Left kidney (tissue), 8 donors: ENCODE data around the gene ZBTB9. TPM values are rescaled to one million over a fixed set of nuclear protein-coding genes. Genes with fewer than 3 reads are reported as not detected.
A peak's percentile ranks its signal among the peaks of the same experiment; 100 is the strongest.

ENCODE experiments used
- DNase-seq: peaks from one replicate; pipeline ENCODE4 v3.0.0-alpha.2; 2013
- long read RNA-seq, 8 donors: transcript quantifications; one replicate each; lab custom pipeline, GENCODE V29; 2026
- polyA plus RNA-seq: library from polyadenylated mRNA; unstranded; fragments of 120-200 nt; gene quantifications from one replicate; pipeline ENCODE4 v1.2.1, GENCODE V29; 2013; ENCODE audit not compliant: insufficient read length

The ZBTB9 gene, protein sequence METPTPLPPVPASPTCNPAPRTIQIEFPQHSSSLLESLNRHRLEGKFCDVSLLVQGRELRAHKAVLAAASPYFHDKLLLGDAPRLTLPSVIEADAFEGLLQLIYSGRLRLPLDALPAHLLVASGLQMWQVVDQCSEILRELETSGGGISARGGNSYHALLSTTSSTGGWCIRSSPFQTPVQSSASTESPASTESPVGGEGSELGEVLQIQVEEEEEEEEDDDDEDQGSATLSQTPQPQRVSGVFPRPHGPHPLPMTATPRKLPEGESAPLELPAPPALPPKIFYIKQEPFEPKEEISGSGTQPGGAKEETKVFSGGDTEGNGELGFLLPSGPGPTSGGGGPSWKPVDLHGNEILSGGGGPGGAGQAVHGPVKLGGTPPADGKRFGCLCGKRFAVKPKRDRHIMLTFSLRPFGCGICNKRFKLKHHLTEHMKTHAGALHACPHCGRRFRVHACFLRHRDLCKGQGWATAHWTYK
- 16.4 TPM for polyA plus RNA-seq
- long read RNA-seq, donor 1, transcript ZBTB9-201 (2 exons, 2,716 nt): major isoform, 10 of 11 reads
- long read RNA-seq, donor 1, partial matches to known transcripts: 0 of 11 reads
- long read RNA-seq, donor 1, other reads (novel, unspliced or antisense): 0 of 11 reads
- long read RNA-seq, donor 2, transcript ZBTB9-201 (2 exons, 2,716 nt): major isoform, 8 of 8 reads
- long read RNA-seq, donor 2, partial matches to known transcripts: 0 of 8 reads
- long read RNA-seq, donor 2, other reads (novel, unspliced or antisense): 0 of 8 reads
- long read RNA-seq, donor 3, partial matches to known transcripts: 0 of 2 reads
- long read RNA-seq, donor 3, other reads (novel, unspliced or antisense): 0 of 2 reads
- long read RNA-seq, donor 4: 0 reads
- long read RNA-seq, donor 5, transcript ZBTB9-201 (2 exons, 2,716 nt): major isoform, 5 of 6 reads
- long read RNA-seq, donor 5, partial matches to known transcripts: 0 of 6 reads
- long read RNA-seq, donor 5, other reads (novel, unspliced or antisense): 0 of 6 reads
- long read RNA-seq, donor 6, transcript ZBTB9-201 (2 exons, 2,716 nt): major isoform, 9 of 9 reads
- long read RNA-seq, donor 6, partial matches to known transcripts: 0 of 9 reads
- long read RNA-seq, donor 6, other reads (novel, unspliced or antisense): 0 of 9 reads
- long read RNA-seq, donor 7, transcript ZBTB9-201 (2 exons, 2,716 nt): major isoform, 6 of 6 reads
- long read RNA-seq, donor 7, partial matches to known transcripts: 0 of 6 reads
- long read RNA-seq, donor 7, other reads (novel, unspliced or antisense): 0 of 6 reads
- long read RNA-seq, donor 8, partial matches to known transcripts: 0 of 2 reads
- long read RNA-seq, donor 8, other reads (novel, unspliced or antisense): 0 of 2 reads

DNA sequence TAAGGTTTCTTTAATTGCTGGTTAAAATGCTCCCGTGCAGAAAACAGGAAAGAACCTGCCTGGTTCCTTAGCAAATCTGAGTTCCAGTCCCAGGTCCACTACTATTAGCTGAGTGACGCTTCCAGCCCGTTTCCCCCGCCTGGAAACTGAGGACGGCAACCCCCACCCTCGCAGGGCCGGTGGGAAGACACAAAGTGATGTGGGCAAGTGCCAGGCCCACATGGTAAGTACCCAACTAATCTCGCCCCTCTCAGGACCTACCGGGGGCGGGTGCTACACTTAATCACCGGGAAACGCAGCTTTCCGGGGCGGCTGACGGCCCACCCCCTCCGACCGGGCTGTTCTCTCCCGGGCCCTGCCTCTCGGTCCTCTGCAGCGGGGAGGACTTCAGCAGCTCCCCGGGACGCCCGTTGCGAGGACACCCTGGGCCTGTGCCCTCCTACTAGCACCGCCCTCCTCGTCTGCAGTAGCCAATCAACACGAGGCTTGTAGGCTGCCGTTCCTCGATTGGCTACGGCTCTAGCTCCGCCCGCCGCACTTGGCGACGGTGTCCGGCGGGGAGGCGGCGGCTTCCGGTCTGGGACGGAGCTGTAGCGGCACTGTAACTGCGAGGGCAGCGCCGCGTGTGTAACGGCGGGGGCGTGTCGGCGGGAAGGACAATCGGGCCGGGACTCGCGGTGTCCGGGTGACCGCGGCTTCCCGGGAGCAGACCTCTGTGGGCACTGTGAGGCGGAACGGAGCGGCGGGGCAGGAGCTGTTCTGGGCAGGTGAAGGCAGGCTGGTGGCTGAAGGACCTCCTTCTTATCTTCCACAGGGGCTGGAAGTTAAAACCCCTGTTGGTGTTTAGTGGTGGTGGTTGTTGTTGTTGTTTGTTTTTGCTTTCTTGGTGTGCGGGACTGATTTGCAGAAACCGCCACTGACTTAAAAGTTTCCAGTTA is at the start of gene ZBTB9:
ZBTB9 (plus strand) TSS at position 568 of the 938 bp plus-strand sequence. CDS start 525 bp downstream, outside the sequence.
- peak; percentile 94 for DNase-seq

DNA sequence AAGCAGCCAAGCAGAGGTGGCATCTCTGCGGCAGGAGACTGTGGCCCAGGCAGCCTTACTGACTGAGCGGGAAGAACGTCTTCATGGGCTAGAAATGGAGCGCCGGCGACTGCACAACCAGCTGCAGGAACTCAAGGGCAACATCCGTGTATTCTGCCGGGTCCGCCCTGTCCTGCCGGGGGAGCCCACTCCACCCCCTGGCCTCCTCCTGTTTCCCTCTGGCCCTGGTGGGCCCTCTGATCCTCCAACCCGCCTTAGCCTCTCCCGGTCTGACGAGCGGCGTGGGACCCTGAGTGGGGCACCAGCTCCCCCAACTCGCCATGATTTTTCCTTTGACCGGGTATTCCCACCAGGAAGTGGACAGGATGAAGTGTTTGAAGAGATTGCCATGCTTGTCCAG is 49.5 kb upstream of the ZBTB9 start:
- no peak for DNase-seq

DNA sequence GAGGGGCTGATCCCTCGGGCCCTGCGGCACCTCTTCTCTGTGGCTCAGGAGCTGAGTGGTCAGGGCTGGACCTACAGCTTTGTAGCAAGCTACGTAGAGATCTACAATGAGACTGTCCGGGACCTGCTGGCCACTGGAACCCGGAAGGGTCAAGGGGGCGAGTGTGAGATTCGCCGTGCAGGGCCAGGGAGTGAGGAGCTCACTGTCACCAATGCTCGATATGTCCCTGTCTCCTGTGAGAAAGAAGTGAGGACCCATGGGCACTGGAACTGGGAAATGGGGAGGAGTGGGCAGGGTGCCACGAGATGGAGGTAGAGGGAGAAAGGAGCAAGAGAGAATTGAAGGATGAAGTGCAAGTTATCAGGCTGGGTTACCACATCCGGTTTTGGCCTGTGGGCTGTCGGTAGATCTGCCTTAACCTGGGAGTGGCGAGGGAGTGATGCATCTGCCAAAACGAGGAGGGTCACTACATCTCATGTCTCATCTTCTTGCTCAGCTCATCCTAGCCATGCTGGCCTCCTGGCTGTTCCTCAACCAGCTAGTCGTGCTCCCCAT is 48.9 kb upstream of the ZBTB9 start:
- DNase-seq: no peak

DNA sequence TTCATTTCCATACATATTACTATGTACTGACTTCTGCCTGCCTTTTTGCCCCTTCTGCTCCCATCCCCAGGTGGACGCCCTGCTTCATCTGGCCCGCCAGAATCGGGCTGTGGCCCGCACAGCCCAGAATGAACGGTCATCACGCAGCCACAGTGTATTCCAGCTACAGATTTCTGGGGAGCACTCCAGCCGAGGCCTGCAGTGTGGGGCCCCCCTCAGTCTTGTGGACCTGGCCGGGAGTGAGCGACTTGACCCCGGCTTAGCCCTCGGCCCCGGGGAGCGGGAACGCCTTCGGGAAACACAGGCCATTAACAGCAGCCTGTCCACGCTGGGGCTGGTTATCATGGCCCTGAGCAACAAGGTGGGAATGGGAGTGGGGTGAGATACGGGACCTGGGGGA is 48.2 kb upstream of the ZBTB9 start:
- no peak for DNase-seq

DNA sequence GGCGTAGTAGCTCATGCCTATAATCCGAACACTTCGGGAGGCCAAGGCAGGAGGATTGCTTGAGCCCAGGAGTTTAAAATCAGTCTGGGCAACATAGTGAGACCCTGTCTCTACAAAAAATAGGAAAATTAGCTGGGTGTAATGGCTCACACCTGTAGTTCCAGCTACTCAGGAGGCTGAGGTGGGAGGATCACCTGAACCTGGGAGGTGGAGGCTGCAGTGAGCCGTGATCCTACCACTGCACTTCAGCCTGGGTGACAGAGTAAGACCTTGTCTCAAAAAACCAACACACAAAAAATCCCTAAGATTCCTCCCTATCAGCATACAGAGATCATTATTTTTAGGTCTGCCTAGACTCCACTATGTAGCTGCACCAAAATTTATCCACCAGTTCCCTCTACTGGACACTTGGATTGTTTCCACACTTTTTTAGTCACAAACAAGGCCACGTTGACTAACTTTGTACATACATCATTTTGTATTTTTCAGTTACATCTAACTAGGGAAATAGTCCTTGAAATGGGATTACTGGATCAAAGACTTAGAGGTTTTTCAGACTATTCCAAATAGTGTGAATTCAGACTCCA is 47.2 kb upstream of the ZBTB9 start:
- DNase-seq: no peak

DNA sequence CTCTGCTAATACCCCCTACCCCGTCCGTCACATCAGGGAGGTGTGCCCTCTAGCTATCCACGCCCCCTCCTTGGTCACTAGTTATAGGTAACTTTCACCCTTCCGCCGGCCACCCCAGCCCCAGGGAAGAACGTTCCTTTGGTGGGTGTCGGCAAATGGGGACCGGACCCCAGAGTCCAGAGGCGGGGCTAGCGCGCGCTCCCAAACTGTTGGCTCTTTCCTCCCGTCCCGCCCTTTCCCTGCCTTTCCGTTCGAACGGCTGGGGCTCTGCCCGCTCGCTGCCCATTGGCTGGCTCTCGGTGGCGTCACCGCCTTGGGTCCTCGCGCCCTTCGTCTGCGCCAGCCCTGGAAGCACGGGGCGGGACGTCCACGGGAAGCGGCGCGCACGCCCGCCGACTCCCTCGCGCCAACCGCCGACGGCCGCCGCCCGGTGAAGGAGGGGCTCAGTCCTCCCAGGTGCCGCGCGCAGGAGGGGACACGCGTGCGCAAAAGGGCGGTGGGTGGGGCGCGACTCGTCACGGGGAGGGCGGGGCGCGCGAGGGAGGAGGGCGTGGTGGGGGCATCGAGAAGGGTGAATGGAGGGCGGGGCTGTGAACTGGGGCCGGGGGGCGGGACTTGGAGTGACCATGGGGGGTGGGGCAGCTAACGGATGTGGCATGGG is 44.2 kb upstream of the ZBTB9 start:
- DNase-seq: peak; percentile 96

DNA sequence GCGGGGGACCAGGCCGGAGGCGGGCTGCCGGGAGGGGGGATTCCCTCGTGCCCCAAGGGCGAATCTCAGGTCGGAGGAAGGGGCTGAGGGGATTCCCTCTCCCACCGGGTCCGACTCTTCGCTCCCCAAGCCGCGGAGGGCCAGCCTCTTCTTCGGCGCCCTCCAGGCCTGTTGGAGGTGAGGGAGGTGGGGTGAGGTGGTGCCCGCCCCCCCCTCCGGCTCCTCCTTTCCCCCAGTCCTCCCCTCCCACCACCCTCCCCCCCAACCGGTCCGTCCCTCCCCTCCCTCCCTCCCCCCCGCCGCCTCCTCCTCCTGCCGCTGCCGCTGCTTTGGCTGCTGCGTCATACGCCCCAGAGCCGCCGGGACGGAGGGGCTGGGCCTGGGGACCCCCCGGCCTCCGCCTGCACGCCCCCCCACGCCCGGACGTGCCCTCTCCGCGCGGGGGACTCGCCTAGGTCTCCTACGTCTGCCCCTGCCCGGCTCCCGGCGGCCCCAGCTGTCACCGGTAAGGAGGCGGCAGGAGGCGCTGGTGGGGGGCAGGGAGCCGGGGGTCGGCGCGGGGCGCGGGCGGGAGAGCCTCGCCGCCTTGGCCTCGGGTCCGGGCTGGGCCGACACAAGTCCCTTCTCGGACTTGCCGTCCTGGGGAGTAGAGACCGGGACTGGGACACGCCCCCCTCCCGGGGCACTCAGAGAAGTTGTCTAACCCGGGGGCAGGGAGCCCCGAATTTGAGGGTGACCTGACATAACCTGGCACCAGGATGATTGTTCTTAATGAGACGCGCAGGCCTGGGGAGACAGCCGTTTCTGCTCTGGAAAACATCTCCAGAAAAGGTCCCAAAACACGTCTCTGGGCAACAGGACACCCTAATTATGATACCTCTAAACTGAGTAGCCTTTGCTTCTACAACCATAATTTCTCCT is 43.4 kb upstream of the ZBTB9 start, which contains the start of gene PHF1:
PHF1 (plus strand) TSS at position 304 of the 921 bp plus-strand sequence. CDS start 1,250 bp downstream, outside the sequence.
- DNase-seq: no peak

DNA sequence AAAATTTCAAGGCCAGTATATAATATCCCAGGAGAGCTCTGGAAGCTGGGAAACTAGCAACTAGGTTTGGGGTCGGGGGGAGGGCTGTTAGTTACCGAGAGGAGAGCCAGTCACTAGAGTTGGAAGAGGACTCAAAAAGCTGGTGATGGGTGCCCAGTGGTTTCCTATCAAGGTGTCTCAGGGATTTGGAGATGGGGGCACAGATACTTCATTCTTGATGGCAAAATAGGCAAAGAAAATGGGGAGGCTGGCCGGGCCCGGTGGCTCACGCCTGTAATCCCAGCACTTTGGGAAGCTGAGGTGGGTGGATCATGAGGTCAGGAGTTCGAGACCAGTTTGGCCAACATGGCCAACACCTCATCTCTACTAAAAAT is 42.8 kb upstream of the ZBTB9 start:
- no peak for DNase-seq

DNA sequence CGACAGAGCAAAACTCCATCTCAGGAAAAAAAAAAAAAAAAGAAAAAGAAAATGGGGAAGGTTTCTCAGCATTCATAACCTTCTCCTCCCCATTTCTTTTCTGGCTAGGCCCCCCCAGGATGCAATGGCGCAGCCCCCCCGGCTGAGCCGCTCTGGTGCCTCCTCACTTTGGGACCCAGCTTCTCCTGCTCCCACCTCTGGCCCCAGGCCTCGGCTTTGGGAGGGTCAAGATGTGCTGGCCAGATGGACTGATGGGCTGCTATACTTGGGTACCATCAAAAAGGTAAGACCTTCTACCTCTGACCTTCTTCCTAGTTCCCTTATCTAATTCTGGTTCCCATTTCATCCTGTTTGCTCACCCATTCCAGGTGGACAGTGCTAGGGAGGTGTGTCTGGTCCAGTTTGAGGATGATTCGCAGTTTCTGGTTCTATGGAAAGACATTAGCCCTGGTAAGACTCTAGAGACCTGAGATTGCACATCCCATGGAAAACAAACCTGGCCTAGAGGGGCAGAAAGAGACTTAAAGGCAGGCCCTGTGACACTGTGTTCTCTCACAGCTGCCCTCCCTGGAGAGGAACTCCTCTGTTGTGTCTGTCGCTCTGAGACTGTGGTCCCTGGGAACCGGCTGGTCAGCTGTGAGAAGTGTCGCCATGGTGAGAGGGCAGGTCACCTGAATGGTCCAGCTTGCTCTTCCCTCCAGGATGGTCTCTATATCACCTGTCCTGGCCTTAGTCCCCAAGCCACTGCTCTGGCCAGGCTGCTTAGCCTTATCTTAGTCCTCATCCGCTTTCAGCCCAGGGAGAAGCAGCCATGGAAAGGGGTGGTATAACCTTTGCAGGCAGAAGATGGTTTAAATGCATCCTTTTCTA is 42.0 kb upstream of the ZBTB9 start:
- no peak for DNase-seq

DNA sequence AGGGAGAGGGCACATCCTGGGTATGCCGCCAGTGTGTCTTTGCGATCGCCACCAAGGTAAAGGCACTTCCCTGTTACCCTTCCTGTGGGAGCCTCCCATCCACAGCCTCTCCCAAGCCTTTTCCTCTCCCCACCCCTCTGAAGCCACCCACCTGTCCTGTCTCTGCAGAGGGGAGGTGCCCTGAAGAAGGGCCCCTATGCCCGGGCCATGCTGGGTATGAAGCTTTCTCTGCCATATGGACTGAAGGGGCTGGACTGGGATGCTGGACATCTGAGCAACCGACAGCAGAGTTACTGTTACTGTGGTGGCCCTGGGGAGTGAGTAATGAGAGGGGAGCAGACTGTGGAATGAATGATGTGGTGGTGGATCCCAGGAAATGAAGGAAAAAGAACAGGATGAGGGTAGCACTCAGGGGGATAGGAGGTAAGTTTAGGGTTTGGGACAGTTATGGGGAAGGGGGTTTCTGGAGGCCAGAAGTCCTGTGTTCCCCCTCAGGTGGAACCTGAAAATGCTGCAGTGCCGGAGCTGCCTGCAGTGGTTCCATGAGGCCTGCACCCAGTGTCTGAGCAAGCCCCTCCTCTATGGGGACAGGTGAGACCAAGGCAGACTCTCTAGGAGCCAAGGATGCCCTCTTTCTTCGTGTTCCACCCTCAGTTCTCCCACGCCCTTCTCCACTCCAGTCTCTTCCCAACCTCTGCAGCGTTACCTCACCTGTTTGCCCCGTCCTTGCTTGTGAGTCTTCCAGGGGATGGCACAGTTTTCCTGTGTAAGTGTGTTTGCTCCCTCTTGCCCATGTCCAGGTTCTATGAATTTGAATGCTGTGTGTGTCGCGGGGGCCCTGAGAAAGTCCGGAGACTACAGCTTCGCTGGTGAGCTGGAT is 40.9 kb upstream of the ZBTB9 start:
- DNase-seq: no peak

DNA sequence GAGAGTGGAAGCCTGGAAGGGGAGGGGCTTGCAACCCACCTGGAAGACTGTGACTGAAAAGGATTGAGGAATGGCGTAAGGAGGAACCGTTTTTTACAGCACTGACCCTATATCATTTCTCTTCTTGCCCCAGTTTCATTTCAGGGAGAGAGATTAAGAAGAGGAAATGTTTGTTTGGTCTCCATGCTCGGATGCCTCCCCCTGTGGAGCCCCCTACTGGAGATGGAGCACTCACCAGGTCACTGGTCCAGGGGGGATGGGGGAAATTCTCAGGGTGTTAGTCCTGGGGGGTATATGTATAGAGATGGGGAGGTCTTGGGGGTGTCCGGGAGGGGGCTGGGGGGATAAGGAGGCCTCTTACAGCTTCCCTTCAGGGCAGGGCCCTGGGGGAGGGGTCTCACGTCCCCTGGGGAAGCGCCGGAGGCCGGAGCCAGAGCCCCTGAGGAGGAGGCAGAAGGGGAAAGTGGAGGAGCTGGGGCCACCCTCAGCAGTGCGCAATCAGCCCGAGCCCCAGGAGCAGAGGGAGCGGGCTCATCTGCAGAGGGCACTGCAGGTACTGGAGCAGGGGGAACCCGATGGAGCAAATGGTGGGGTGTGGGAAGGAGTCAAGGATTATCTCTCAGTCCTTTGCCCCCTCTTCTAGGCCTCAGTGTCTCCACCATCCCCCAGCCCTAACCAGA is 39.6 kb upstream of the ZBTB9 start:
- DNase-seq: no peak

DNA sequence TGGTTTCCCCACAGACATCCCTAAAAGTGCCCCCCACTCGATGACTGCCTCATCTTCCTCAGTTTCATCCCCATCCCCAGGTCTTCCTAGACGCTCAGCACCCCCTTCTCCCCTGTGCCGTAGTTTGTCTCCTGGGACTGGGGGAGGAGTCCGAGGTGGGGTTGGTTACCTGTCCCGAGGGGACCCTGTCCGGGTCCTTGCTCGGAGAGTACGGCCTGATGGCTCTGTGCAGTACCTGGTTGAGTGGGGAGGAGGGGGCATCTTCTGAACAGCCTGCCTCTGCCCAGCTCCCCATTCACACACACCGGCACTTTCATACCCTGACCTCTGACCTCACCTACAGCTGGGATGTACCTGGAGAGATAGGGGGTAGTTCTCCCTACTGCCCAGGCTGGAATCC is 38.5 kb upstream of the ZBTB9 start:
- no peak for DNase-seq

DNA sequence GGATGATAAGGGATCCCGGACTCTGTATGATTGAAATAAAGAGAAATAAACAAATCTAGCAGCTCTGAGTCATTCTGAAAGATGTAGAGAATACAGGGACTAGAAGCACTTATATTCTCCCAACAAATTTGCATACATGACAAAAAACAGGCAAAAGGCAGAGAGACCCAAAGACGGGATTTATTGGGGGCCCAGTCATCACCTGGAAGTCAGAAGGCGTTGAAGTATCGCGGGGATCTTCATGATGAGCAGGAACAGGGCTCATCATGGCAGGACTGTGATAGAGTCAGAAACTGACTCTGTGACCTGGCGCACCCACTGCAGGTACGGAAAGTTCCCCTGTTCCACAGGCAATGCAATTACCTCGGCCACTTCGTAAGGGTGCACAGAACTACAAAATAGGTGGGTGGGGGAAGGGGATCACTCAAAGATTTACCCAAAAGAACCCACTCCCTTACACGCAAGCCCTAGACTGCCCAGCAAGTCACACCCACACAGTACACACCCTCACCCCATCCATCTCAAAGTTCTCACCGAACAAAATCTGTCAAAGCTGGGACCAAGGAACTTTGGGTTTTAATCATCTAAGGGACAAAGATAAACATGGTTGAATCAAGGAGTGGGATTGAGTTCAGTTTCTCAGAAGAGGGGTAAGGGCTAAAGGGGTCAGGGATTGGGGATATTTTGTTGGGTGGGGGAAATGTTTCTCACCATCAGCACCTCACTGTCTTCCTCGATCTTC is 37.8 kb upstream of the ZBTB9 start:
- no peak for DNase-seq

DNA sequence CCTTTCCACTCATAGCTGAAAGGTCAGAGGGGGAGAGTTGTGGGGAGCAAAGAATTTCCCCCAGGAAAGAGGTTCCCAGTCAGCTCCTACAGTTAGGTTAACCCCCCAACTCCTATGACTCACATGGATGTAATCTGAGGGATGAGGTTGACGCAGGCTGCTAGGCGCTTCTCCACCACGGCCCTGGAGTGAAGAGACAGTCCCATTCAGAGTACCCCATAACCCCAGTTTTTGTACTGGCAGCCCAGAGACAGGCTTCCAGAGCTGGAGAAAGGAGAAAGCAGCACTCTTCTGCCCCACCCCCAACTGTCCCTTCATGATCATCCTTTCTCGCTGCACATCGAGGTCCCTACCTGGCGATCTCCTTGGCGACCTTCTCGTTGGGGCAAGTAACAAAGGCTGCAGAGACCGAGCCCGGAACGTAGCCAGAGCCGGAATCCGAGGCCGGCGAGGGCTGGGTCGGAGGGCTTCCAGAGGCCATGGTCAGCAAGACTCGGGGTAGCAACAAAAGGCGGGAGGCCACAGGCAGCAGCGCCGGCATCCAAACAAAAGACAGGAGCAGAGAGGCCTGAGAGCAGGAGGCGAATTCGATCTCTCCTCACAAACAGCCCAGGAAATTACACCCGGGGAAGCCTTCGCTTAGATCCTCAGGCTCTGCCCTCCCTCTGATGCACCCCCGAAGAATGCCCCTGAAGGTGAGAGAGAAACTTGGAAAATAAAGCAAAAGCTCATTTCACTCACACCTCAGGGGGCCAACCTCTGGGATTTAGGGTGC is 37.1 kb upstream of the ZBTB9 start:
- DNase-seq: no peak
